ENCODE data around the gene HNF4A. TPM values are rescaled to one million over a fixed set of nuclear protein-coding genes. Genes with fewer than 3 reads are reported as not detected.

The HNF4A gene
- total and polyA plus RNA-seq, 2 donors, result 0.09 TPM; not detected in 1

DNA sequence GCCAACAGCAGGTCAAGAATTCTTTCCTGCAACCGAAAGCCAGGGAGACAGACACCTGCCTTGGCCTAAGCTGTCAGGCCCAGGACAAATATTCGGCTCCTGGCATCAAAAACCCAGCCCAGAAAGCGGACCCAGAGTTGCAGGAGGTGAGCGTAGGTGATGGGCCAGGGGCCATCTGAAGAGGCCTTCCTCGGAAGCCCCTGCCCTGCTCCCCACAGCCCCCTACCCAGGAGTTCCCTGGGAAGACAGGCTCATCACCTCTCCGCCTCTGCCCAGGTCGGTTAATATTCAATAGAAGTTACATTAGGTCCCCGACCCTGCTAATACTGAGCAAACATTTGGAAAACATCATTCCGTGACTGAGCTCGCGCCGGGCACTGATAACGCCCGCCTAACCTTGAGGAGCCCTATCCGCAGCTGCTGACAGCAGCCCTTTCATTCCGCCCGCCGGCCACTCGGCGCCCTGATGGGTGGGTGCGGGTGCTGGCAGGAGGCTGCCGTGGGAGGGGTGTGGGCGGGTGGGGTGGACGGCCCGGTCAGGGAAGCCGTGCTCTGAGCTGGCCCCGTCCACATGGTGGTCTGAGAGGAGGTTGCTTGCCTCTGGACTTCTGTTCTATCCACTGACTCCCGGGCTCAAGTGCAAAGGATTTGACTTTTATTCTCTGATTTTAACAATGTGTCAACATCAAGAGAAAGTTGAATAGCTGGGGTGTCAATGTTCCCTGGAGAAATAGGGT, 55.7 kb downstream of the HNF4A start:
- no peaks in the 10 kb centered on the region for H3K36me3 ChIP-seq (ENCODE audit: insufficient read depth)
- WGBS, result 71% methylated on average over 28 of the region's 28 CpGs
- DNase-seq (ENCODE audit: extremely low spot score), result no peak

DNA sequence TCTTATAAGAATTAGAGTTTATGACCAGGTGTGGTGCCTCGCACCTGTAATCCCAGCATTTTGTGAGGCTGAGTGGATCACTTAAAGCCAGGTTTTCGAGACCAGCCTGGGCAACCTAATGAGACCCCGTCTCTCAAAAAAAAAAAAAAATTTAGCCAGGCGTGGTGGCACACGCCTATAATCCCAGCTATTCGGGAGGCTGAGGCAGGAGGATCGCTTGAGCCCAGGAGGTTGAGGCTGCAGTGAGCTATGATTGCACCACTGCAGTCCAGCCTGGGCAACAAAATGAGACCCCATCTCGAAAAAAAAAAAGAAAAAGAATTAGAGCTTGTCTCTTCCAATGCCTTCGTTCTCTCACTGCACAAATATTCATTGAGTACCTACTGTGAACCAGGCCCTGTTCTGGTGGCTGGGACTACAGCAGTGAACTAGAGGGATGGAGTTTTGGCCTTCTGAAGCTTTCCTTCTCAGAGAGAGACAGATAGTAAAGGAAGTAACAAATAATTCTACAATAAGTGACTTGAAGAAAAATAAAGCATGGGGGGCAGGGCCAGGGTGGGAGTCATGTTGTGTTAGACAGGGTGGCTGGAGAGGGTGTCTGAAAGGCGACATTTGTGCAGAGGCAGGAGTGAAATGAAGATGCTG, 56.4 kb downstream of the HNF4A start:
- no peak for DNase-seq (ENCODE audit: extremely low spot score)
- WGBS, result 79% methylated on average over 10 of the region's 10 CpGs
- no peak overlapping the region for H3K4me3 ChIP-seq (ENCODE audit: low read depth, low read length)
- H3K4me1 ChIP-seq (ENCODE audit: insufficient read depth), result no peaks in the 10 kb centered on the region
- H3K27ac ChIP-seq (ENCODE audit: low read depth), result no peak overlapping the region
- H3K36me3 ChIP-seq (ENCODE audit: insufficient read depth), result no peaks in the 10 kb centered on the region

More for the DNA sequence above, 55.7 kb downstream of the HNF4A start:
- Histone ChIP-seq H3K4me3 (ENCODE audit: low read depth, low read length) (no peak overlapping the region), H3K27ac (ENCODE audit: low read depth) (no peak overlapping the region), H3K4me1 (ENCODE audit: insufficient read depth) (no peaks in the 10 kb centered on the region)

DNA sequence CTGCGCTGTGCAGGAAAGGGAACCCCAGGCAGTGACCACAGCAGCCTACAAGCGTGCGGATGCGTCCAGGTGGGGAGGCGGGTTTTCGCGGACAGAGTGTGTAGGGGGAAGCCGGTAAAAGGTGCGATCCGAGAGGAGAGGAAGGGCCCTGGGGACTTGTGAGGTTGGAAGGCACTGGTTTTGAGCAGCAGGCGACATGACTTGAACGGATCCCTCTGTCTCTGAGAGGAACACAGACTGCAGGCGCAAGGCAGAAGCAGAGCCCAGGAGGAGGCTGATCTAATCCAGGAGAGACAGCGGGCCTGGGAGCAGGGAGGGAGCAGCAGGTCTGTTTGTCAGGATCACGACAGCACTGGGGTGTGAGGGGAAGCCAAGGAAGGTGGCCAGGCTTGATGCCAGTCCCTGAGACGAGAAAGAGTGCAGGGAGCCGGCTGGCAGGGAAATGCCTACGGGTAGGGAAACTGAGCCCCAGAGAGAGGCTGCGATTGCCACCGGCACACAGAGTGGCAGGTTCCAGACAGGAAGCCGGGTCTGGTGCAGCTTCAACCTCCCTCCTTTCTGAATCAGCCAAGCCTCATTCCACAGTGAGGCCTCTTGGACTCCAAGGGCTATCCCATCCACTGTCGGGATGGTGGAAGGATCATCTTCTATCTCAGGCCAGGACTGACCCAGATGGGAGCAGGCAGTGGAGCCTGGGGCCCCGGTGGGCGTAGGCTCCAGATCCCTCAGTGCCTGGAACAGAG, 57.1 kb downstream of the HNF4A start:
- H3K27ac ChIP-seq (ENCODE audit: low read depth), result no peak overlapping the region
- H3K4me3 ChIP-seq (ENCODE audit: low read depth, low read length), result no peak overlapping the region
- no peaks in the 10 kb centered on the region for H3K4me1 ChIP-seq (ENCODE audit: insufficient read depth)
- H3K36me3 ChIP-seq (ENCODE audit: insufficient read depth), result no peaks in the 10 kb centered on the region
- DNase-seq (ENCODE audit: extremely low spot score), result no peak
- 46% methylated on average over 24 of the region's 24 CpGs for WGBS

DNA sequence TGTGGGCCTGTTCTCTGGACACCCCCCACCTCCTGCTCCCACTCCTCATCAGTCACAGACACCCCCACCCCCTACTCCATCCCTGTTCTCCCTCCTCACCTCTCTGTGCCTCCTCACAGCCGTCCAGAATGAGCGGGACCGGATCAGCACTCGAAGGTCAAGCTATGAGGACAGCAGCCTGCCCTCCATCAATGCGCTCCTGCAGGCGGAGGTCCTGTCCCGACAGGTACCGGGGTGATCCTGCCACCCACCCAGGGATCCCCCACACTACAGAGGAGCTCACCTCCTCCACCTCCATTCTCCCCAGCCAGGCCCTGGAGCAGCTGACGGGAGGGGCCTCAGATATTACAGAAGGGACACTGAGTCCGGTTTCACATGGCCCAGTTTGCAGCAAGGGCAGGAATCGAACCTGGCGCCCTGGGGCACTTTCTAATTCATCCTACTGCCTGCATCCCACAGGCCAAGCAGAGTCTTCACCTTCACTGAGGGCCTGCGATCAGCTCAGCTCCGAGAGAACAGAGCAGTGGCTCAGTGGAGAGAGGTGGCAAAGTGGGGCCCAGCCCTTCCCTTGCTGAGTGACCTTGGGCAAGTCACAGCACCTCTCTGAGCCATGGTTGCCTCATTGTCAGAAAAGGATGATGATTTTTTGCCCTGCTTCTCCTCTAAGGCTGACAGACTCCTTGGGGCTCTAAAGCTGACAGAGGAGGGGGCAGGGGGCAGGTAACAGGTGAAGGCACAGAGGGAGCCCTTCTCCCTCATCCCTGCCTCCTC, 58.3 kb downstream of the HNF4A start:
- H3K36me3 ChIP-seq (ENCODE audit: insufficient read depth), result no peaks in the 10 kb centered on the region
- WGBS, result 92% methylated on average over 14 of the region's 14 CpGs
- no peak for DNase-seq (ENCODE audit: extremely low spot score)

DNA sequence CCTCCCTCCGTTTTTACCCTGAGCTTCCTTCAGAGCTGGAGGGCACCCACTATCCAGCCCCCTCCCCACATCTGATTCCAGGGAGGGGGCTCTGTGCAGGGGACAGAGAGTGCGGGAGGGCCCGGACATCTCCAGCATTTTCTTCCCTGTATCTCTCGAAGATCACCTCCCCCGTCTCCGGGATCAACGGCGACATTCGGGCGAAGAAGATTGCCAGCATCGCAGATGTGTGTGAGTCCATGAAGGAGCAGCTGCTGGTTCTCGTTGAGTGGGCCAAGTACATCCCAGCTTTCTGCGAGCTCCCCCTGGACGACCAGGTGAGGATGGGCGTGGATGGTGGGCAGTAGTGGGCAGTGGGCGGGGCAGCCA, 58.8 kb downstream of the HNF4A start:
- H3K27ac ChIP-seq (ENCODE audit: low read depth), result no peak overlapping the region
- no peak for DNase-seq (ENCODE audit: extremely low spot score)
- H3K36me3 ChIP-seq (ENCODE audit: insufficient read depth), result no peaks in the 10 kb centered on the region
- WGBS, result 79% methylated on average over 16 of the region's 16 CpGs
- no peak overlapping the region for H3K4me3 ChIP-seq (ENCODE audit: low read depth, low read length)
- no peaks in the 10 kb centered on the region for H3K4me1 ChIP-seq (ENCODE audit: insufficient read depth)

More for the DNA sequence above, 58.3 kb downstream of the HNF4A start:
- no peak overlapping the region for H3K27ac ChIP-seq (ENCODE audit: low read depth)
- no peaks in the 10 kb centered on the region for H3K4me1 ChIP-seq (ENCODE audit: insufficient read depth)
- no peak overlapping the region for H3K4me3 ChIP-seq (ENCODE audit: low read depth, low read length)

DNA sequence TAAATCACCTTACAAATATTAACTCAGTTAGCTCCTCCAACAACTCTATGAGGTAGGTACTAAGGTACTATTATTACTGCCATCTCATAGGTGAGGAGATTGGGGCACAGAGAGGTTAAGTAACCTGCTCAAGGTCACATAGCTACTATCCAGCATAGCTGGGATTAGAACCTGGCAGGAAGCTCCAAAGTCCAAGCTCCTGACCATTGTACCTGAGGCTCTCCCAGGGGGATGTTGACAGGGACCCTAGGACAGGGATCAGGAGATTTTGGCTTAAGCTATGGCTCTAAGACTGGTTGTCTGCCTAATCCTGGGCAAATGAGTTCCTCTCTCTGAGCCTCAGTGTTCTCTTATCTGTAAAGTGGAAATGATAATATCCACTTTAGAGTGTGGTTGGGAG, 59.3 kb downstream of the HNF4A start:
- no peak for DNase-seq (ENCODE audit: extremely low spot score)
- H3K27ac ChIP-seq (ENCODE audit: low read depth), result no peak overlapping the region
- no peaks in the 10 kb centered on the region for H3K4me1 ChIP-seq (ENCODE audit: insufficient read depth)
- no peak overlapping the region for H3K4me3 ChIP-seq (ENCODE audit: low read depth, low read length)
- no peaks in the 10 kb centered on the region for H3K36me3 ChIP-seq (ENCODE audit: insufficient read depth)

DNA sequence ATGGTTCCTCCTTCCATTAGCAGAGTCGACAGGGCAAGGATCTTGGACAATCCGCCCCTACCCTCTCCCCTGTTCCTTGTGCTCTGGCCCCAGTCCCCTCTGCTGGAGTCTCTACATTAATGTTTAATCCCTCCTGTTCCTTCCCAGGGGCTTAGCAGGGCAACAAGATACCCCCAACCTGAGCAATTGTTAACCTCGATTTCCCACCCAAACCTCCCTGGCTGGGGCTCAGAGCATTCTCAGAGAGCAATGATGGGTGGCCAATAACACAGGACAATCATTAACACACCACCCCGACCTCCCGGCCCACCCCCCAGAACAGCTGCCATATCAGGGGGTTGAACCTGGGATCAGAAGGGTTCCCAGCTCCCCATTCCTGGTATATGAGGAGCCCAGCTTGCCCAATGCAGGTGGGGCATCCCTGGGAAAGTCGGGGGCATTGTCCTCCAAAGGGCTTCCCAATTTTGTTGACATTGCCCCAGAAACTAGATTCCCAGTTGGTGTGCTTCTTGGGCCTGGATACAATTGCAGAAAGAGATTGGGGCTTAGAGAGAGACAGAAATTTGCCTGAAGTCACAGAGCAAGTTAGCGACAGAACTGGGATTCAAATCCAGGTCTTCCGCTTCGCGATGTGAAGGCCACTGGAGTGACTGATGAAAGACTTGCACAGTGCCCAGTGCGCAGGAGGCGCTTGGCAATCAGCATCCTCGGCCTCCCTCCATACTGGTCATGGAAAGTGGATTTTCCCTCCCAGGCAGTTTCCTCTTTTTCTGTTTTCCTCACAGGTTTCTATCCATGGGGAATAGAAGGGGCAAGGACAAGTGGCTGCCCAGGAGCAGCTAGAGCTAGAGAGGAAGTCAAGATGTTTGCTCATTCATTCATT, 60.6 kb downstream of the HNF4A start:
- no peak overlapping the region for H3K4me3 ChIP-seq (ENCODE audit: low read depth, low read length)
- no peak overlapping the region for H3K27ac ChIP-seq (ENCODE audit: low read depth)
- H3K36me3 ChIP-seq (ENCODE audit: insufficient read depth), result no peaks in the 10 kb centered on the region
- WGBS, result 84% methylated on average over 13 of the region's 13 CpGs
- H3K4me1 ChIP-seq (ENCODE audit: insufficient read depth), result no peaks in the 10 kb centered on the region
- DNase-seq (ENCODE audit: extremely low spot score), result no peak

DNA sequence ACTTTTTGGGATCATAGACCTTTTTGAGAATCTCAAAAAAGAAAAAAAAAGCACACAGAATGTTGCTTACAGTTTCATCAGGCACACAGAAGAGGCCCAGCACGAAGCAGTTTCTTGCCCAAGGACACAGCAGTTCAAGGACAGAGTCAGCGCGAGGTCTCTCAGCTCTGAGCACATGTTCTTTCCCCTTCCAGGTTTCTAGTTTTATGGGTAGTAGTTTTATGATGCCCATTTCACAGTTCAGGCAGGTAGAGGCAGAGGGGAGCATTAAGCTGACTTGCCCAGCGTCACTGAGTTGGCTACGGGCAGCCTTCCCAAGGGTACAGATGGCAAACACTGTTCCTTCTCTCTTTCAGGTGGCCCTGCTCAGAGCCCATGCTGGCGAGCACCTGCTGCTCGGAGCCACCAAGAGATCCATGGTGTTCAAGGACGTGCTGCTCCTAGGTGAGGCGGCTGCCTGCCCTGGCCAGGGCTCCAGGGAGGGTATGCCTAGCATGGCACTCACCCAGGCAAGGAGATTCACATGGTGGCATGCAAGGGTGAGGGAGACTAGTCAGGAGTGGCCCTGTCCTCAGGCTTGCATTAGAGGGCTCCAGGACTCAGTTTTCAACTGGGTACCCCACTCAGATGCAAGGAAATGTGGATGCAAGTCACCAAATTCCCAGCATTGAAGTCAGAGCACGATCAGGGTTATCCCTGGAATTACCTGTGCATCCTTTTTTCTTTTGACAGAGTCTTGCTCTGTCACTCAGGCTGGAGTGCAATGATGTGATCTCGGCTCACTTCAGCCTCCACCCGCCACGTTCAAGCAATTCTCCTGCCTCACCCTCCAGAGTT, 62.8 kb downstream of the HNF4A start:
- 81% methylated on average over 13 of the region's 13 CpGs for whole genome bisulfite sequencing
- DNase-seq (ENCODE audit: extremely low spot score), result no peak
- Histone ChIP-seq H3K36me3 (ENCODE audit: insufficient read depth) (no peaks in the 10 kb centered on the region), H3K4me1 (ENCODE audit: insufficient read depth) (no peaks in the 10 kb centered on the region), H3K27ac (ENCODE audit: low read depth) (no peak overlapping the region), H3K4me3 (ENCODE audit: low read depth, low read length) (no peak overlapping the region)

DNA sequence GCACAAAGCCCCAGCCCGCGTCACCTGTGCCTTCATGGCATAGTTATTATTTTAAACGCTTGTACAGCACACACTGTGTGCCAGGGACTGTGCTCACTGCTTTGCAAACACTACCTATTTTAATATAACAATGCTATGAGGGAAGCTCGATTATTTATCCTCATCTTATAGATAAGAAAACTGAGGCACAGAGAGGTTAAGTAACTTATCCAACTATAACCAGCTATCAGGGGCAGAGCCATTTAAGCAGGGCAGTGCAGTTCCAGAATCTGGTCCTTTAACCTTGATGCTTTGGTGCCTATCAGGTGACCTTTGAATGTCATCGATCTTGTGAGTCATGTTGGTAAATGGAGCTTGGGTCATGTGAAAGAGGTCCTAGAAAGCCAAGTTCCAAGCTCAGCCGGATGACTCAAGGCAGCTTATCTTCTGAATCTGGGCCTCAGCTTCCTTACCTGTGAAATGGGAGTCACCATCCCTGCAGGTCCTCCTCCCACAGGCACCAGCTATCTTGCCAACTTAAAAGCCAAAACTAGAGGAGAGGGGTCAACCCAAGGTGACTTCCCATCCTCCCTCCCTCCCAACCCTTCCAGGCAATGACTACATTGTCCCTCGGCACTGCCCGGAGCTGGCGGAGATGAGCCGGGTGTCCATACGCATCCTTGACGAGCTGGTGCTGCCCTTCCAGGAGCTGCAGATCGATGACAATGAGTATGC, 63.8 kb downstream of the HNF4A start:
- no peak overlapping the region for H3K27ac ChIP-seq (ENCODE audit: low read depth)
- no peaks in the 10 kb centered on the region for H3K36me3 ChIP-seq (ENCODE audit: insufficient read depth)
- WGBS, result 83% methylated on average over 13 of the region's 13 CpGs
- no peak for DNase-seq (ENCODE audit: extremely low spot score)
- no peak overlapping the region for H3K4me3 ChIP-seq (ENCODE audit: low read depth, low read length)
- H3K4me1 ChIP-seq (ENCODE audit: insufficient read depth), result no peaks in the 10 kb centered on the region

DNA sequence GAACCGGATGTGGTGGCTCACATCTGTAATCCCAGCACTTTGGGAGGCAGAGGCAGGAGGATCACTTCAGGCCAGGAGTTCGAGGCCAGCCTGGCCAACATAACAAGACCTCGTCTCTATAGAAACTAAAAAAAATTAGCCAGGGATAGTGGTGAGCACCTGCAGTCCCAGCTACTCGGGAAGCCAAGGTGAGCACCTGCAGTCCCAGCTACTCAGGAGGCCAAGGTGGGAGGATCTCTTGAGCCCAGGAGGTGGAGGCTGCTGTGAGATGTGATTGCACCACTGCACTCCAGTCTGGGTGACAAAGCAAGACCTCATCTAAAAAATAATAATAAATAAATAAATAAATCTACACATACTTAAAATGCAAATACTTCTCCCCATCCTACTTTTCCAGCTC, 65.0 kb downstream of the HNF4A start:
- DNase-seq (ENCODE audit: extremely low spot score), result no peak
- Histone ChIP-seq H3K27ac (ENCODE audit: low read depth) (no peak overlapping the region), H3K4me1 (ENCODE audit: insufficient read depth) (no peaks in the 10 kb centered on the region), H3K4me3 (ENCODE audit: low read depth, low read length) (no peak overlapping the region), H3K36me3 (ENCODE audit: insufficient read depth) (no peaks in the 10 kb centered on the region)
- WGBS, result 79% methylated on average over 4 of the region's 4 CpGs

DNA sequence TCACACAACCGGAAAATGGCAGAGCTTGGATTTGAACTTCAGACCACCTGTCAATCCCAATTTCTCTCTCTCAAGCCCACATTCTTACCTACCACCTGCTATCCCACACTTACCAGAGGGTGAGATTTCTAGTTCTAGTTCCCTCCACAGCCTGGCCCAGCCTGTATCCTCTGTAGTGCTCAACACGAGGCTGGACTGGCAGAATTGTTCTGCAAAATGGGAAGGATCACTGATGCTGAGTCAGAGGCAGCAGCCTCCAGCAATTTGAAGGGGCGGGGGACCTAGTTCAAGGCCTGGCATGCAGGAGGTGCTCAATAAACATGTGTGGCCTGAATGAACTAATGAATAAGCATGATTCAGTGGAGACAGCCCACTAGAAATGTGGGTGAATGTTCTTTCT, 66.6 kb downstream of the HNF4A start:
- no peak overlapping the region for H3K27ac ChIP-seq (ENCODE audit: low read depth)
- WGBS, result 61% methylated on average over 3 of the region's 3 CpGs
- no peaks in the 10 kb centered on the region for H3K4me1 ChIP-seq (ENCODE audit: insufficient read depth)
- no peak overlapping the region for H3K4me3 ChIP-seq (ENCODE audit: low read depth, low read length)
- no peaks in the 10 kb centered on the region for H3K36me3 ChIP-seq (ENCODE audit: insufficient read depth)
- DNase-seq (ENCODE audit: extremely low spot score), result no peak

DNA sequence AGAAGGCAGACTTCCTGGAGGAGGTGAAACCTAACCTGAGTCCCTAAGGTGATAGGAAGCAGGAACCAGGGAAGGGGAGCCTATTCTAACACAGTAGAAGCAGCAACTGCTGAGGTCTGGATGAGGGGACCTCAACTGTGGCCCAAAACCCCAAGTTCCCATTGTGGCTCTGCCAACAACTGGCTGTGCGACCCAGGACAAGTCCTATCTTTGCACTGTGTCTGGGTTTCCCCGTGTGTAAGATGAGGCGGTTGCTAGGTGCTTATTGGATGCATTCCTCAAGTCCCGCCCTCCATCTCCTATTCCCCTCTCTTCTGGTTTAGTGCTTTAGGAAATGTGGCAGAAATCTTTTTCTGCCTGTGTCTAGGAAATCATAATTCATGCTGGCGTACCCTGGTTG, 68.0 kb downstream of the HNF4A start:
- no peak overlapping the region for H3K4me3 ChIP-seq (ENCODE audit: low read depth, low read length)
- H3K36me3 ChIP-seq (ENCODE audit: insufficient read depth), result no peaks in the 10 kb centered on the region
- no peaks in the 10 kb centered on the region for H3K4me1 ChIP-seq (ENCODE audit: insufficient read depth)
- 47% methylated on average over 5 of the region's 5 CpGs for WGBS
- no peak overlapping the region for H3K27ac ChIP-seq (ENCODE audit: low read depth)
- no peak for DNase-seq (ENCODE audit: extremely low spot score)
